ENCODE measurements around the gene PHKB.

Gene PHKB

GRCh38 chr16:47729701-47730100 is 268.6 kb downstream of the PHKB start:
- no peak for DNase-seq (ENCODE audit: low spot score)

GRCh38 chr16:47731252-47731651 is 270.1 kb downstream of the PHKB start:
- no peak for DNase-seq (ENCODE audit: low spot score)

- no peak for DNase-seq (ENCODE audit: low spot score)
These were observed 271.0 kb downstream of the PHKB start for GRCh38 chr16:47732122-47732521.

GRCh38 chr16:47732523-47733111 is 271.5 kb downstream of the PHKB start:
- DNase-seq (ENCODE audit: low spot score) = no peak

- no peak for DNase-seq (ENCODE audit: low spot score)
These were observed 273.1 kb downstream of the PHKB start for GRCh38 chr16:47734081-47734857.

- no peak for DNase-seq (ENCODE audit: low spot score)
These were observed 274.0 kb downstream of the PHKB start for GRCh38 chr16:47734987-47735594.

- no peak for DNase-seq (ENCODE audit: low spot score)
These were observed 289.2 kb downstream of the PHKB start for GRCh38 chr16:47750371-47750770.

All from NAMALWA (cell line).